ENCODE results near the gene MEIKIN.
"Not testable (repeated sequence)": the region's sequence is repeated elsewhere in the genome, so short reads cannot be mapped to it uniquely, and the experiment has no call there.

Gene MEIKIN

DNA sequence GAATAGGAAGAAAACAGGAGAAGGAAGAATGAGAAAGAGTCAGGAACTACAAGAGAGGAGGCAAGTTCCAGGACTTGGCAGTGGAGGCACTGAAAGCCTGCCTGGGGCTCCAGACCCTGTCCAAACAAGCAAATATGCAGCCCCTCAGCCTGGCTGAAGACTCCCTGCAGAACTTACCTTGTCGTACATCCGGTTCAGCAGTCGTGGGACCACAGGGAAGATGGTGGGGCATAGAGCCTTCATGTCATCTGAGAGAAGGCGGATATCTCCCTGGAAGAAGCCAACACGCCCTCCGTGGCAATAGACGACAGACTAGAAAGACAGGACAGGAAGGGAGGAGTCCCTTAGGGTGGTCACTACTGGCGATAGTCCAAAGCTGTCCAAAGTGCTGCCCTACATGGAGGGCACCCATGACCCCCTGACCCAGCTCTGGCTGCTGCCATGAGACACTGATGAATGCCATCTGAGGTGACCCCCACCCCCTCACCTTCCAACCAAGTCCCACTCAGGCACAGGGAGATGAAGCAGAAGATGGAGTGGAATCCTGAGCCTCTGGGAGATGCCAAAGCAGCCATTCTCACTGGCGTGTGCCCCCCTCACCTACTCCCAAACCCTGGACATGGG, 27.7 kb upstream of the MEIKIN start:
- DNase-seq, result no peak

DNA sequence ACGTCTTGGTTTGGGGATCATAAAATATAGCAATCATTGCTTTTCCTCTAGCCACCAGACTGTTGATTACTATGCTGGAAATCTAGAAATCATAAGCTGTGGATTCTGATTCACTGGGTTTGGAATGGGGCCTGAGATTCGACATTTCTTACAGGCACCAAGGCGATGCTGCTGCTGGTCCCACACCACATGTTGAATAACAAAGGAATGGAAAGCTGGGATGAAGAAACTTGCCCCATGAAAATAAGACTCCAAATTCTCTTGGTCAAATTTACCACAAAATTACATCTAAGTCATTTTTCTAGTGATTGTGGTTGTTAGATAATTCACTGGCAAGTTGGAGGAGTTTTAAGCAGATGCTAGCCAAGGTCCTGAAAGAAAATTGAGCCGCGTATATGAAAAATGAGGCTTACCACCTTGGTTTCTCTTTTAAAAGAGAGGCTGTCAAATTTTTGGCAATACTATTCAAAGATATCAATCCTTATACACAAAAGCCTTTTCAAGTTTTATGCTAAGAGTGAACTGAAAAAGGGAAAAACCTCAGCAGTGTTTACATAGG, 23.0 kb upstream of the MEIKIN start:
- DNase-seq, result no peak

DNA sequence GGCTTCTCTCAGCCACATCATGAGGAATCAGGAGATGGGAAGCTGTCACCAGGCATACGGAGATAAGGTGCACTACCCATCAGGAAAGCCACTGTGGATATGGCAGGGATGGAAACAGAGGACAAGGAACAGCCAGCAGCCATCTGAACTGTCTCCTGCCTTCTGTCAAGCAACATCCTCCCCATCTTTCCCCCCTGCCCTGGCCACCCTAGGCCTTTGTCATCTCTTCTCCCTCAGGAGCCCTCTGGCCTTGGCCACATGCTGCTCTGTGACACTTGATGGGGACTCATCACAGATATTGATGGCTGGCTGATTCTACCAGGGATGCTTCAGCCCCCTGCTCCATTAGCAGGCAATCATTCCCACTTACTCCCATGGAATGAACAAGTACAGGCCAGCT, 21.1 kb upstream of the MEIKIN start:
- no peak for DNase-seq

DNA sequence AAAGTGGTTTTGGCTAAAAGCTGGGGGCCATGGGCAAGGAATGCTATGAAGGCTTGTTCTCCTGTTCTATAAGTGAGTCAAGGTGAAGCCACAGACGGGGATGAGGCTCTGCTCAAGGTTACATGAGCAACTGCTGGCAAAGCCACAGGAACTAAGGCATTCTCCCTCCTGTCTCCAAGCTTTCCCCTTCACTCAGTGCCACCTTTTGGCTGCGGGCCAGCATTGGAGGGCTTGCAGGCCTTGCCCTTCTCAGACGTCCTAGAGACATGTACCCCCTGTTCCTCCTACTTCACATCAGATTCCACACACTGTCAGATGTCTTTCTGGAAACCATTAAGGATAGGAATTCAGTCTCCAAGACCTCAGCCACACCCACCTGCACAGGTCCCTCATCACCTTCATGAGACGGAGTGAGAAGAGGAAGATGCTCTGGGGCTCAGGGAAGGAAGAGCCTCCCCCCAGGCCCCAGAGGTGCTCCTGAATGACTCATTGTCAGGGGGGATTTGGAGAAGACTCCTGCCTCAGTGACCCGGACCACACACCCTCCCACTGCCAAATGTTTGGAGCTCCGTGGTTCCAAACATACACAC, 20.5 kb upstream of the MEIKIN start:
- no peak for DNase-seq

DNA sequence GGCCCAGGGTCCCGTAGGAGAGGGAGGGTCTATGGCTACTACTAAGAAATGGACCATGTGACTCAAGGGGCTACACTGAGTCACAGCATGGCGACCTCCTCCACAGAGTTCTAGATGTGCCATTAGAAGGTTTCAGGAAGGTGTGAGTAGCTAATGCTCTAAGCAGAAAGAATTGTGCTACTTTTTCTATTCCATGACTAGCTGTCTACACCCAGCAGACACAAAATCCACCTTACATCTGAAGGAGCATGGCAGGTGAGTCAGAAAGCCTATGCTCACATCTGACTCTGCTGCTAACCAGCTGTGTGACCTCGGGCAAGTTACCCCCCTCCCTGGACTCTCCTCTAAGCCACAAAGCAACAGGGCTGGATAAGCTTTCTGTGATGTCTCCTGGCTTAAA, 14.4 kb upstream of the MEIKIN start:
- DNase-seq, result no peak

DNA sequence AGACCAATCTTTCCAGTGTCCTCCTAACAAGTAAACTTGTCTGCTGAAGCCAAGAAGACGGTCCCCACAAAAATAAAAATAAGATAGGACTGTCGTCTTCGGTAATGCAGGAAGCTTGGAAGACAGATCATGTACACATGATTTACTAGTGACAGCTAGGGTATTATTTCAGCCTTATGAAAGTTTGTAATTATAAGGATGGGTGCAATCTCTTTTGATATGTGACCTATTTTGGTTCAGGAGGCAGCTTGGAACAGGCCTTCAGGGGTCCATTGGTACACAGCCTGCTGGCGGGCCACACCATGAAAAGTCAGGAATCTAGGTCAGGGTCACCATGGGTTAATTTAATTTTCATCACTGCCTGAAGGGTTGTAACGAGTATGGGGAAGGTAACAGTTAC, 13.7 kb upstream of the MEIKIN start:
- DNase-seq, result no peak

DNA sequence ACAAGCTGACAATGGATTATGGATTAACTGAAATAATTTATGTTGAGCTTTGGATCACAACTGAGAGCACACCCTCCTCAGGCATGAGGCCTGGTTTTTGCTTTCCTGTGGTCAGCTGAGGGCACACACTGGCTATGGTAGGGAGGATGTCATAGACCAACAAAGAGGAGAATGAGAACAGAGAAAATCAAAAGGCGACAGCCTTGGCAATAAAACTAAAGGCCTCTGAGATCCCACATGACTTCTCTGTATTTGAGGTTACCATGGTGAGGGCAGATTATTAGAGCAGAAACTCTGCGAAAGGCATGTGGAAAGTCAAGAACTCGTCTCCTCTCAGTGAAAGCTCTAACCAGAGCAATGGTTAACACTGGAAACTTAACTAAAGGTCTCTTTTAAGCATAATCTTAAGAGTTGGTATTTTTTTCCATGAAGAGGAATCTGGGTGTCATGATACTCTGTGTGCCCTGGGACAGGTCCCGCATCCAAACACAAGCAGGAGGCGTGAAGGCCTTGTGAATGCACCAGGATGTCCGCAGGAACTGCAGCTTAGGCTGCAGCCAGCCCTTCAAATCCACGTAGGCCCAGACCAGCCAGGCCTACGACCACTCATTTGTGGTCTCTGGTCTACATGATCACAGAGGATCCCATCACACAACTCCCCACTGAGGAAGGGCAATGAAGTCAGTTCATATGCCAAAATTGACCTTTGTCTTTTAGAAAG, 12.4 kb upstream of the MEIKIN start:
- DNase-seq, result no peak

DNA sequence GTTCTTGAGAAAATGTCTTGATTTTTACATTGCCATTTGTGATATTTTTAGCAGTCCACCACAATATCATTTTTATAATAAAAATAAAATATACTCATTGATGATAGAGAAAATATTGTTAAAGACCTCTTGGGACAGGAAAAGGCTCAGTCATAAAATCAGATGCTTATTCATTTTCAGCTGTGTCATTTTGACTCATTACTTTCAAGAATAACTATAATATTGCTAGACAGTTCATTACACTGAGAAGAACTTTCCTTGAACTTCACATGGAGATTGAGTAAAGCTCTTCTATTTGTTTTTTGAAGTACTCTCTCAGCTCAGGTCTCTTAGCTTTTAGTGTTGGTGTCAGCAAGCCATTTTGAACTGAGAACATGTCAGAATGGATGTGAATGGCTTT, 8.5 kb upstream of the MEIKIN start:
- DNase-seq, result no peak

DNA sequence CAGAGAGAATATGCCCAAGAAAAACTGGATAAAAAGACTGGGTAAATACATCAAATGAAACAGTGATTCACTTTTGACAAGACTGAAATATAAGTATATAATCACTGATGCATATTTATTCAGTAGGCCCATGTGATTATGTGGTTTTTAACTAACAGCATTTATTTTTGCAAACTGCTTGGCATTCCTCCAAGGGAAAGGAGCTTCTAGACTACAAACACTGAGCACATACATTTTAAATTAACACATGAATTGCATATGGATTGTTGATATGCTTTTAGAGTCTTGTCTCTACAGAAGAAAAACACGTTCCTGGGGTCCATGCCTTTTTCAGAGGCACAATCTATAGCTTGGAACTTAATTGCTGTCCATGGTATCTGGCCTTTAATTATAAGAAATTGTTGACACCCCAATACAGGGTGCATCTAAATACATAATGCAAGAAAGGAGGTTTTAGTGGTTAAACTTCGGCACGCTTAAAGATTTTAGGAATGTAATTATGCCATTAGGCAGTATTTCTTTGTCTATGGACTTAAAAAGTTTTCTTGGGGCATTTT, 6.9 kb upstream of the MEIKIN start:
- DNase-seq, result no peak

DNA sequence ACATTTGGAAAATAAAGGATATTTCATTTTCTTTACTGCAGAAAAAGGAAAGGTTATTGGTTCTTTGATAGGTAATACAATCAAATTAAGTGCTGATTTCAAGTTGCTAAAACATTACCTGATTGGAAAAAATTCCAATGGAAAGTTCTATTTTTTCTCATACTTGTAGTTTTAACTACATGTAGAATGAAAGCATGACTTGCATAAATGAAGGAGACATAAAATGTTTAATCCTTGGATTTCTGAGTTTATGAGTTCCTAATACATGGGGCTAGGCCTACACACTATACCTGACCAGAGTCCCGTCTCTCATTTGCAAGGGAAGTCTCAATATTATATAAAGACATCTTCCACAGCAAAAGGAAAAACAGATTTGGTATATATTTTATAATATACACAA, 5.2 kb upstream of the MEIKIN start:
- no peak for DNase-seq

DNA sequence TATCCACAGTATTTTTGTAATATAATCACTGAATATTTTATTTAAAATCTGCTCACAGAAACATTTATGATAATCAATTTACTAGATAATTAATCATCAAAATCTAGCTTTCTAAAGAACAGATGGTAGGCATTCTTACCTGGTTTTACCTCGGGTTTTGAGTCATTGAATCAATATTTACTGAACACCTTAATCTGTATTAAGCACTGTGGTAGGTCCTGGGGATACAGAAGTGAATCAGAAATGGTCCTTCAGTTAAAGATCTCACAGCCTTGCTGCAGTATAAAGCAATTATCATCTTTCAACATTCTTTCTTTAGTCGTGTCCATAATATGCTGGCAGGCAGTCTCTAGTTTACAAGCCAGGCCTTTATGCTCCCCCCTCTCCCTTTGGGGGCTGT, 2.0 kb upstream of the MEIKIN start:
- no peak for DNase-seq

DNA sequence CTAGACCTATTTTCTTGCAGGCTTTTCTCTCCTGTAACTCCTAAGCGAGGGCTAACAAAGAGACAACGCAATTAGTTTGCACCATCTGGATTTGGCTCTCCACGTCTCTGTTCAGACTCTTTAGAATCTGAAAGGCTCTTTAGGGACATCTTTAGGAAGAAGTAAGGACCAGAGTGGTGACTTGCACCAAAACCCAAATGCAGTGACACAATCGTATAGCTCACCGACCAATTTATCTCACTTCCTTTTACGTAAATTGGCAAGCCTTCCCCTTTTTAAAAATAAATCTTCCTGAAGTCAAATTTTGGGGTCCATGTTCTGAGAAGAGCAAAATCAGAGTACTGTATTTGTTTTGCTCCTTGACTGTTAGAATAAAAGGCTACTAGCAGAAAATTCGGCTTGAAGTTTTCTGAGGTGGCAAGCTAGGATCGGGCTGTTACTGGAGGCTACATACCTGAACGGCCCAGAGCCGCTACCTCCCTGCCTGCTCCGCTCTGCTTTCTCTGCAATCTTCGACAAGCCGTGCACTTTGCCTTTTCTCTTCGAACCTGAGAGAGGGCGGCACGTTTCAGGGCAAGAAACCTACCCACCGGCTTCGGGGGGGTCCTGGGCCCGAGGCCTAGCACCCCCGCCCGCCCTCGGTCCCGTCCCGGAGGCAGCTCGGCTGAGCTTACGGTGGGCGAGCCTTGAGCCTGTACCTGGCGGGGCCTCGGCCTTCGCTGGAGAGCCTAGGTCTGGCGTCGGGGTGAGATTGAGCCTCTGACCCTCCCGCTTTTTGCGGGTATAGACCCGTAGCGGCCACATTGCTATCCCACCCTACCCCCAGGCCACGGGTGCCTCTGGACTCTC, 537 bp downstream of the MEIKIN start:
- no peak for DNase-seq

DNA sequence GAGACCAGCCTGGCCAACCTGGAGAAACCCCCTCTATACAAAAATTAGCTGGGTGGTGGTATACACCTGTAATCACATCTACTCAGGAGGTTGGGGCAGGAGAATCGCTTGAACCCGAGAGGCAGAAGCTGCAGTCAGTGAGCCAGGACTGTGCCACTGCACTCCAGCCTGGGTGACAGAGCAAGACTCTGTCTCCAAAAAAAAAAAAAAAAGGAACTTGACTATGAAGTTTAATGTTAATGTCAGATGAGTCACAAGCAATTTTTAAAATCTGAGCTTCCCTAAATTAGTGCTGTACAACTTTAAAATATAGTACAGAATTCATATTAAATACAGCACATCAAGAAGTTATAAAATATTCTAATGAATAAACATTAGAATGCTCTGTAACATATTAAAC, 1.5 kb downstream of the MEIKIN start:
- DNase-seq, result no peak

DNA sequence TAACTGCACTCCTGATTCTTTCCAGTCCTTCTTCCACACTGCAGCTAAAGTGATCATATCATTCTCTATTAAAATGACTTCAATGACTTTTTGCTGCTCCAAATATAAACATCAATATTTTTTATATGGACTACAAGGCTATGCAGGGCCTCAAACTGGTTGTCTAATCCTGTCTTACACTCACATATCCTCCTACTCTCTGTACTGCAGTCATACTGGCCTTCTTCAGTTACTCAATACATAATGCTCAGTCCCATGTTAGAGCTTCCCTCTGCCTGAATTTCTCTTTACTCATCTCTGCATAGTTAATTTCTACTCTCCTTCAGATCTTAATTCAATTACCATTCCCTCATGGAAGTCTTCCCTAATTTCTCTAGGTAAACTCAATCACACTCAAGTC, 3.4 kb downstream of the MEIKIN start:
- no peak for DNase-seq

DNA sequence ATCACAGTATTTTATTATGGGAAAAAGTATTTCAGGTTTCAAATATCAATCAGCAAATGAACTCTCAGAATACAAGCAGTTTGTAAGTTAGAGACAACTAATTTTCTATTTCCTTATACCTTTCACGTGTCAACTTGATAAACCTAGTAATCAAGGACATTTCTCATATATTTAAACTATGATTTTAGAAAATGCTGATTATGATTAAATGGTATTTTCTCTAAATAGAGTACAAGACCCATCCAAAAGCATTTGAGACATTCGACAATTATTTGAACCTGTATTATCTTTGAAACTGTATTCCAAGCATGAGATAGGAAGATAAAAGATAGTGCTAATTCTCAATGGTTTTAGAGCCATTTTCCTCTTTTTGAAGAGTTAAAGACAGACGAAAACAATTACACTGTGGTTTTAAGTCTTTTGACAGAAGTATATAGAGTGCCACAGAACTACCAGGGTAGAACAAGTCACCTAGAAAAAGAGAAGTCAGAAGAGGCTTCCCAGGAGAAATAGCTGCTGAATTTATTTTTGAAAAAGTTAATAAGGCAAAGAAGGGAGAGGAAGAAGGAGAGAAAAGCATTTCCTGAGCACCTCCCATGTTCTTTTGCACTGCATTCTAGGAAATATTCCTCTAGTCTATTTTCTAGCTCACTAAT, 5.6 kb downstream of the MEIKIN start:
- no peak for DNase-seq

DNA sequence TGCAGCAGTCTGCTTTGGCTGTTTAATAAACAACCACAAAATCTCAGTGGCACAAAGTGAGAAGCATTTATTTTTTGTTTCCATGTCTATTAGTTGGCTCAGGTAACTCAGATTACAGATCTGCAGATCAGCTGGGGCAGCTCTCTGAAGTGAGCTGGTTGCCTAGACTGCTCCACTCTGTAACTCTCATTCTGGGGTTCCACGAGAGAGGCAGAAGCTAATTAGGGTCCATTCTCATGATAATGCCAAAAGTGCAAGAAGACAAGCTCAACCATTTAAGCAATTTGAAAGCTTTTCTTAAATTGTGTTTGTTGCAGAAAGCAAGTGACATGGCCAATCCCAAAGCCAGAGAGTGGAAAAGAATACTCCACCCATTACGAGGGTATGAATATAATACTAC, 13.2 kb downstream of the MEIKIN start:
- DNase-seq, result no peak

DNA sequence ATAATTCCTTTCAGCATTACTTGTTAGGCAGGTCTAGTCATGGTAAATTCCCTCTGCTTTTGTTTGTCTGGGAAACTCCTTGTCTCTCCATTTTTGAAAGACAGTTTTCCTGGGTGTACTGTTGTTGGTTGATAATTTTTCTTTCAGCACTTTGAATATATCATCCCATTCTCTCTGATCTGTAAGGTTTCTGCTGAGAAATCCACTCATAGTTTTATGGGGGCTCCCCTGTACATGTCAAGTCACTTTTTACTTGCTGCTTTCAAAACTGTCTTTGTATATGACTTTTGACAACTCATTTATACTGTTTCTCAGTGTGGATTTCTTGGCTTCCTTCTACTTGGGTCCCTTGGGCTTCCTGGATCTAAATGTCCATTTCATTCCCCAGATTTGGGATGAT, 16.5 kb downstream of the MEIKIN start:
- DNase-seq, result no peak

DNA sequence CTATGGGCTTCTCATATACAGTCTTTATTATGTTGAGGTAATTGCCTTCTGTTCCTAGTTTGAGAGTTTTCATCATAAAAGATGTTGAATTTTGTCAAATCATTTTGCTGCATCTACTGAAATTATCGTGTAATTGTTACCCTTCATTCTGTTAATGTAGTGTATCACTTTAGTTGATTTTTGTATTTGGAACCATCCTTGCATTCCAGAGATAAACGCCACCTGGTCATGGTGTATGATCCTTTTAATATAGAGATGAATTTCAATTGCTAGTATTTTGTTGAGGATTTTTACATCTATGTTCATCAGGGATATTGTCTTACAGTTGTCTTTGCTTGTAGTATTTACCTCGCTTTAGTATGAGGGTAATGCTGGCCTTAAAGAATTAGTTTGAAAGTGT, 19.3 kb downstream of the MEIKIN start:
- no peak for DNase-seq

DNA sequence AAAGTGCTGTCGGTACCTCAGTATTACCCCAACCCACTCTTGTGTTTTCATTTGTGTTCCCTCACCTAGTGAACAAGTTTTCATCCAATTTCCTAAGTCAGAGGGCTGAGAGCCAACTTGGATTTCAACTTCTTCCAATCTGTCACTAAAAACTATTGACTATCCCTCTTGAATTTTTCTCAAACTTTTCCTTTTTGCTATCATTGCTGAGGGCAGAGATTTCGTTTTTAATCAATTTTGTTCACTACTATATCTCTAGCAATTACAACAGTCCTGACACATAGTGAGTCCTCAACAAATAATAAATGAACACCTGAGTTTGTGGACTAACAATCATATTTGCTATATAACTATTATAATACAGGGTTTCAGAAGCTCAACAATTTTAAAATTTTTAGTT, 29.0 kb downstream of the MEIKIN start:
- no peak for DNase-seq

DNA sequence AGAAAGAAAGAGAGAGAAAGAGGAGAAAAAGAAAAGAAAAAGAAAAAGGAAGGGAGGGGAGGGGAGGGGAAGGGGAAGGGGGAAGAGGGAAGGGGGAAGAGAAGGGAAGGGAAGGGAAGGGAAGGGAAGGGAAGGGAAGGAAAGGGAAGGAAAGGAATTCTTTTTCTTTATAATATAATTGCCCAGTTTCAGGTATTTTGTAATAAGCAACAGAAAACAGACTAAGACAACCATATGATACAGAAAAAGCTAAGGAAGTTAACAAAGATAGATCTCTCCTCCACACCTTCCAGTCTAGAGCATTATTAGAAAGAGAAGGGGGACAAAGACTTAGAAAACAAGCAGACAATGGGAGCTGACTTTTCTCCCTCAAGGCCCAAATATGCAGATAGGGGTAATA, 31.0 kb downstream of the MEIKIN start:
- no peak for DNase-seq

DNA sequence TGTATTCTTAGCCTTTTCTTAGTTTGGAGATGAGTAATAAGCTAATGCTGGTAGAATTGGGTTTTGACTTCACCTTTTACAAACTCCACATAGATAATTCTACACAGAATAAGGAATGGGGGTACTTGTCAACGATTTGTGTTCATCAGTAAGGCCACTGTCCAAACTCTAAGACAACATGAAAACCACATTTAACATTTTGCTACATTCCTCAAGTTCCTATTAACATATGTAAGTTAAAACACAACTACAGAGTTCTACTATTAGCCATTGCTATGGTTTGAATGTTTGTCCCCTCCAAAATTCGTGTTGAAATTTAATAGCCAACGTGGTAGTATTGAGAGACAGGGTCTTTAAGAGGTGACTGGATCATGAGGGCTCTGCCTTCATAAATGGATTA, 31.9 kb downstream of the MEIKIN start:
- no peak for DNase-seq

DNA sequence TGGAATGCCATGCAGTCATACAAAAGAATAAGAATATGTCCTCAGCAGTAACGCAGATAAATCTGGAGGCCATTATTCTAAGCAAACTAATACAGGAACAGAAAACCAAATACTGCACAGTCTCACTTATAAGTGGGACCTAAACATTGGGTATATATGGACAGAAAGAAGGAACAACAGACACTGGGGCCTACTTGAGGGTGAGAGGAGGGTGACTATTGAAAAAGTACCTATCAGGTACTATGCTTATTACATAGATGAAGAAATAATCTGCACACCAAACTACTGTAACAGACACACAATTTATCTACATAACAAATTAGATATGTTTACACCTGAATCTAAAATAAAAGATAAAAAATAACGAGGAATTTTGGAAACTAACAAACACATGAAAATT, 38.8 kb downstream of the MEIKIN start:
- DNase-seq, result no peak

DNA sequence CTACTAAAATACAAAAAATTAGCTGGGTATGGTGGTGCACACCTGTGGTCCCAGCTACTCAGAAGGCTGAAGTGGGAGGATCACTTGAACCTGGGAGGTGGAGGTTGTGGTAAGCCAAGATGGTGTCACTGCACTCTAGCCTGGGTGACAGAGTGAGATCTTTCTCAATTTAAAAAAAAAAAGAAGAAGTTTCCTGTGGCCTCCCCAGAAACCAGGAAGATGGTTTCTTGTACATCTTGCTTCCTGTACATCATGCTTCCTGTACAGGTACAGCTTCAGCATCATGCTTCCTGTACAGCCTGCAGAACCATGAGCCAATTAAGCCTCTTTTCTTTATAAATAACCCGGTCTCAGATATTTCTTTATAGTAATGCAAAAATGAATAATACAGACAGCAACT, 43.2 kb downstream of the MEIKIN start:
- DNase-seq, result not testable (repeated sequence)

Measured in activated gamma-delta T cell treated with Interleukin-2 at 50 U/mL for 16 hours (primary cell).